ENCODE measurements around the gene WDFY1.

The WDFY1 gene

DNA sequence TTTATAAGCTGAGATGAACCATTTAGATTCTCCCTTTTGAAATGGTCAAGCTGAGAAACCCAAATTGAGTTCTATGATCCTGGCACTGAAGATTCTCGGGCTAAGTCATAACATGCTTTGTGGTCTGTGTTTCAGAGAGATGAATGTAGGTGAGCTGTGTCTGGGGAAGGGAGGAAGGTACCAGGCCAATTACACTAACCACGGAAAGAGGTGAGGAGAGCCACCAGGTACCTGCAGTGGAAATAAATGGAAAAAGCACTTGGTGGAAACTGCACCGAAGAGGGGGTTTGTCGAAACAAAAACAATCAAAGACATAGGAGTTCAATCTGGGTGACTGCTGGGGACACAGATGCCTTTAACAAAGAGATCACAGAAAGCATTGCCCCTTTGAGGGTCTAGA lies 11.2 kb upstream of the WDFY1 start:
- Mint-ChIP-seq H3K4me1 (peaks cover 65% of the 10 kb centered on the region), H3K36me3 (ENCODE audit: low read depth) (peaks cover 17% of the 10 kb centered on the region), H3K27me3 (ENCODE audit: low read depth, poor library complexity) (peaks cover 3% of the 10 kb centered on the region), H3K27ac (no peak overlapping the region), H3K9me3 (no peaks in the 10 kb centered on the region), H3K4me3 (peak overlapping the region; percentile 64)
- TF ChIP-seq, protein P1, sequence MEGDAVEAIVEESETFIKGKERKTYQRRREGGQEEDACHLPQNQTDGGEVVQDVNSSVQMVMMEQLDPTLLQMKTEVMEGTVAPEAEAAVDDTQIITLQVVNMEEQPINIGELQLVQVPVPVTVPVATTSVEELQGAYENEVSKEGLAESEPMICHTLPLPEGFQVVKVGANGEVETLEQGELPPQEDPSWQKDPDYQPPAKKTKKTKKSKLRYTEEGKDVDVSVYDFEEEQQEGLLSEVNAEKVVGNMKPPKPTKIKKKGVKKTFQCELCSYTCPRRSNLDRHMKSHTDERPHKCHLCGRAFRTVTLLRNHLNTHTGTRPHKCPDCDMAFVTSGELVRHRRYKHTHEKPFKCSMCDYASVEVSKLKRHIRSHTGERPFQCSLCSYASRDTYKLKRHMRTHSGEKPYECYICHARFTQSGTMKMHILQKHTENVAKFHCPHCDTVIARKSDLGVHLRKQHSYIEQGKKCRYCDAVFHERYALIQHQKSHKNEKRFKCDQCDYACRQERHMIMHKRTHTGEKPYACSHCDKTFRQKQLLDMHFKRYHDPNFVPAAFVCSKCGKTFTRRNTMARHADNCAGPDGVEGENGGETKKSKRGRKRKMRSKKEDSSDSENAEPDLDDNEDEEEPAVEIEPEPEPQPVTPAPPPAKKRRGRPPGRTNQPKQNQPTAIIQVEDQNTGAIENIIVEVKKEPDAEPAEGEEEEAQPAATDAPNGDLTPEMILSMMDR (IDR thresholded peaks at IDR 0.05), result no peak
- no peak for DNase-seq

- TF ChIP-seq, protein P1 (IDR thresholded peaks at IDR 0.05), result no peak
- Mint-ChIP-seq H3K4me1 (peaks cover 51% of the 10 kb centered on the region), H3K9me3 (no peaks in the 10 kb centered on the region), H3K27me3 (ENCODE audit: low read depth, poor library complexity) (peaks cover 3% of the 10 kb centered on the region), H3K27ac (no peak overlapping the region), H3K36me3 (ENCODE audit: low read depth) (no peaks in the 10 kb centered on the region), H3K4me3 (no peak overlapping the region)
- DNase-seq, result no peak
These were observed 9.3 kb upstream of the WDFY1 start for GRCh38 chr2:223954401-223954800.

- TF ChIP-seq, protein P1 (IDR thresholded peaks at IDR 0.05), result no peak
- Mint-ChIP-seq H3K9me3 (no peaks in the 10 kb centered on the region), H3K4me3 (no peak overlapping the region), H3K27ac (no peak overlapping the region), H3K36me3 (ENCODE audit: low read depth) (no peaks in the 10 kb centered on the region), H3K4me1 (peaks cover 38% of the 10 kb centered on the region), H3K27me3 (ENCODE audit: low read depth, poor library complexity) (peaks cover 3% of the 10 kb centered on the region)
- DNase-seq, result no peak
These were observed 7.3 kb upstream of the WDFY1 start for GRCh38 chr2:223952280-223952968.

DNA sequence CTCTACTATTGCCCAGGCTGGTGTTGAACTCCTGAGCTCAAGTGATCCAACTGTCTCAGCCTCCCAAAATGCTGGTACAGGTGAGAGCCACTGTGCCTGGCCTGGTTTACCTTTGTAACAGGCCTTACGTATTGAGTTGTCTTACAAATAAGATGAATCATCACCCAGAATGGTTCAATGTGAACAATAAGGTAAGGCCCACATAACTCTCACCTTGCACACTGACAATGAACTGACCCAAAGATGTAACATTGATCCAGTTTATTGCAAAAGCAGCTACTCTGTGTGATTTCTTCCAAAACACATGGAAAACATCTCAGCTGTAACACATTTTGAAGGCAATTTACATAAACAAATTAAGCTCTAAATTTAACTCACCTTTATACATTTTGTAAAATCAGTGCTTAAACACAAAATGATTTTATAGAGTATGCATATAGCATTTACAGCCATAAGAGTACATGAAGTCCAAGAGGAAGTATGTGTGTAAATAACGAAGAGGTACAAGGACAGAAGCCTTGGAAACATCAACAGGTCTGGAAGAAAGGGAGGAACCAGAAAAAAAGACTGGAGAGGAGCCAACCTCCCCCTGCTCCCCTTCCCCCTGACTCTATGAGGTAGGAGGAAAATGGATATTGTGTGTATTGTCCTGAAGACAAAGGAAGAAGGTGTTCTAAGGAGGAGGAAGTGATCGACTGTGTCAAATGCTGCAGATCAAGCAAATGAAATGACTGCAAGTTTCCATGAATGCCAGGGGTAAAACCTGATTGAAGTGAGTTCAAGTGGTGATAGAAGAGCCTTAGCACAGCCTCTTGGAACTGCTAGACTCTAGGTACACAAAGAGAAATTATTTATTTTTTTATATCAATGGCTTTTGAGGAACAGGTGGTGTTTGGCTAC lies 5.6 kb upstream of the WDFY1 start:
- DNase-seq, result no peak
- Mint-ChIP-seq H3K27ac (no peak overlapping the region), H3K9me3 (no peaks in the 10 kb centered on the region)

GRCh38 chr2:223949241-223949840 lies 4.2 kb upstream of the WDFY1 start:
- TF ChIP-seq, protein P1 (IDR thresholded peaks at IDR 0.05), result no peak
- Mint-ChIP-seq H3K4me3 (no peak overlapping the region), H3K27me3 (ENCODE audit: low read depth, poor library complexity) (peaks cover 3% of the 10 kb centered on the region), H3K27ac (peak overlapping the region; percentile 29), H3K4me1 (peaks cover 51% of the 10 kb centered on the region), H3K9me3 (no peaks in the 10 kb centered on the region), H3K36me3 (ENCODE audit: low read depth) (no peaks in the 10 kb centered on the region)
- DNase-seq, result no peak

More for the DNA sequence above, 5.6 kb upstream of the WDFY1 start:
- Mint-ChIP-seq H3K4me1 (peaks cover 46% of the 10 kb centered on the region), H3K36me3 (ENCODE audit: low read depth) (no peaks in the 10 kb centered on the region), H3K27me3 (ENCODE audit: low read depth, poor library complexity) (peaks cover 3% of the 10 kb centered on the region), H3K4me3 (no peak overlapping the region)
- TF ChIP-seq, protein P1 (IDR thresholded peaks at IDR 0.05), result no peak

Data from nephron progenitor cell (in vitro differentiated cells).